ENCODE measurements around the gene PCDHA1. TPM values are rescaled to one million over a fixed set of nuclear protein-coding genes. Genes with fewer than 3 reads are reported as not detected.

PCDHA1 gene
- polyA plus RNA-seq, 1 donor (not counting 4 experiments of a cell fraction or from before 2014, with no cell fraction given), result 0.03 TPM

DNA sequence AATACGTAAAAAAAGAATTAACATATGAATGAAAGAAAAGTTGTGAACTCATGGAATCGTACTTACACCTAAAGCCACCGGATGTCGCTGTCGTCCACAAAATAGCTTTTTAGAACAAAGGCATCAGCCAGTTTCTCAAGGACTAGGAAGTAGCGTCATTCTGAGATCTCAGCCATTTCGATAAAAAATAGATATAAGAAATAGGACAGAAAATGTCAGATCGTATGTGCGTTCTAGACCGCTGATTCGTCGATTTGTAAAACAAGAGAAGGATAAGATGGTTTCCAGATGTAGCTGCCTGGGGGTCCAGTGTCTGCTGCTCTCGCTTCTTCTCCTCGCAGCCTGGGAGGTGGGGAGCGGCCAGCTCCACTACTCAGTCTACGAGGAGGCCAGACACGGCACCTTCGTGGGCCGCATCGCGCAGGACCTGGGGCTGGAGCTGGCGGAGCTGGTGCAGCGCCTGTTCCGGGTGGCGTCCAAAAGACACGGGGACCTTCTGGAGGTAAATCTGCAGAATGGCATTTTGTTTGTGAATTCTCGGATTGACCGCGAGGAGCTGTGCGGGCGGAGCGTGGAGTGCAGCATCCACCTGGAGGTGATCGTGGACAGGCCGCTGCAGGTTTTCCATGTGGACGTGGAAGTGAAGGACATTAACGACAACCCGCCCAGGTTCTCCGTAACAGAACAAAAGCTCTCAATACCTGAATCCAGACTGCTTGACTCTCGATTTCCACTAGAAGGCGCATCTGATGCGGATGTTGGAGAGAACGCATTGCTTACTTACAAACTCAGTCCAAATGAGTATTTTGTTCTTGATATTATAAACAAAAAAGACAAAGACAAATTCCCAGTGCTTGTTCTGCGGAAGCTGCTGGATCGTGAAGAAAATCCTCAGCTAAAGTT lies 70.1 kb downstream of the PCDHA1 start, which contains the start of gene PCDHA10:
Gene PCDHA10, plus strand, starts transcription at position 126 of the 903 bp plus-strand sequence. Its CDS starts 152 bp downstream, at position 278.
- Histone ChIP-seq H3K9me1 (ENCODE audit: control insufficient read depth, extremely low read depth, insufficient read depth, low read length) (no peaks in the 10 kb centered on the region), H4K20me1 (ENCODE audit: control insufficient read depth, extremely low read depth, insufficient read depth, low read length) (no peaks in the 10 kb centered on the region), H3K4me2 (ENCODE audit: control insufficient read depth, extremely low read depth, insufficient read depth, low read depth, low read length) (no peak within 1 kb of the TSS), H2AFZ (ENCODE audit: control insufficient read depth, low read length) (no peak within 1 kb of the TSS), H3K4me1 (ENCODE audit: control insufficient read depth, extremely low read depth, insufficient read depth, low read length) (no peaks in the 10 kb centered on the region), H3K9ac (ENCODE audit: control insufficient read depth, extremely low read depth, insufficient read depth, low read length) (no peak within 1 kb of the TSS), H3K36me3 (ENCODE audit: control insufficient read depth in 2 of 2, extremely low read depth in 1 of 2, insufficient read depth in 2 of 2, low read length in 2 of 2) (no peaks in the 10 kb centered on the region), H3K79me2 (ENCODE audit: control insufficient read depth, insufficient read depth, low read length) (no peaks in the 10 kb centered on the region), H3K27me3 (ENCODE audit: control insufficient read depth, extremely low read depth, insufficient read depth, low read length) (no peaks in the 10 kb centered on the region), H3K27ac (ENCODE audit: control insufficient read depth, insufficient read depth, low read length) (no peak within 1 kb of the TSS), H3K4me3 (ENCODE audit: control insufficient read depth in 2 of 3, extremely low read depth in 1 of 3, insufficient read depth in 2 of 3, low read depth in 1 of 3, low read length in 3 of 3) (no peak within 1 kb of the TSS), H3K9me3 (ENCODE audit: control insufficient read depth, low read depth, low read length) (peaks cover 12% of the 10 kb centered on the region)
- dilution Hi-C loops (cut with MboI; ENCODE audit: extremely low pct_ligation_motif_present, low sequenced_read_pairs), result no loop called here
- TF ChIP-seq CTCF (optimal IDR thresholded peaks at IDR 0.05 in 1 of 3, IDR thresholded peaks at IDR 0.05 in 1 of 3, conservative IDR thresholded peaks at IDR 0.05 in 1 of 3; ENCODE audit: extremely low read depth in 1 of 3, insufficient read depth in 2 of 3, low read length in 3 of 3) (no peak), EZH2 (IDR thresholded peaks at IDR 0.05; ENCODE audit: low read length) (no peak)
- FAIRE-seq (no peak), DNase-seq (ENCODE audit: low read depth, low spot score) (no peak)

DNA sequence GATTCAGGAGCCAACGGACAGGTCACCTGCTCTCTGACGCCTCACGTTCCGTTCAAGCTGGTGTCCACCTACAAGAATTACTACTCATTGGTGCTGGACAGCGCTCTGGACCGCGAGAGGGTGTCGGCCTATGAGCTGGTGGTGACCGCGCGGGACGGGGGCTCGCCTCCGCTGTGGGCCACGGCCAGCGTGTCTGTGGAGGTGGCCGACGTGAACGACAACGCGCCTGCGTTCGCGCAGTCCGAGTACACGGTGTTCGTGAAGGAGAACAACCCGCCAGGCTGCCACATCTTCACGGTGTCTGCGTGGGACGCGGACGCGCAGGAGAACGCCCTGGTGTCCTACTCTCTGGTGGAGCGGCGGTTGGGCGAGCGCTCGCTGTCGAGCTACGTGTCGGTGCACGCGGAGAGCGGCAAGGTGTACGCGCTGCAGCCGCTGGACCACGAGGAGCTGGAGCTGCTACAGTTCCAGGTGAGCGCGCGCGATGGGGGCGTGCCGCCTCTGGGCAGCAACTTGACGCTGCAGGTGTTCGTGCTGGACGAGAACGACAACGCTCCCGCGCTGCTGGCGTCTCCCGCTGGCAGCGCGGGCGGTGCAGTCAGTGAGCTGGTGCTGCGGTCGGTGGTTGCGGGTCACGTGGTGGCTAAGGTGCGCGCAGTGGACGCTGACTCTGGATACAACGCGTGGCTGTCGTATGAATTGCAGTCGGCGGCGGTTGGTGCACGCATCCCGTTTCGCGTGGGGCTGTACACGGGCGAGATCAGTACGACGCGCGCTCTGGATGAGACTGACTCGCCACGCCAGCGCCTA lies 71.4 kb downstream of the PCDHA1 start:
- Histone ChIP-seq H3K79me2 (ENCODE audit: control insufficient read depth, insufficient read depth, low read length) (no peaks in the 10 kb centered on the region), H2AFZ (ENCODE audit: control insufficient read depth, low read length) (no peak overlapping the region), H3K4me3 (ENCODE audit: control insufficient read depth in 2 of 3, extremely low read depth in 1 of 3, insufficient read depth in 2 of 3, low read depth in 1 of 3, low read length in 3 of 3) (no peak overlapping the region), H3K27ac (ENCODE audit: control insufficient read depth, insufficient read depth, low read length) (no peak overlapping the region), H3K4me2 (ENCODE audit: control insufficient read depth, extremely low read depth, insufficient read depth, low read depth, low read length) (no peak overlapping the region), H3K27me3 (ENCODE audit: control insufficient read depth, extremely low read depth, insufficient read depth, low read length) (no peaks in the 10 kb centered on the region), H4K20me1 (ENCODE audit: control insufficient read depth, extremely low read depth, insufficient read depth, low read length) (no peaks in the 10 kb centered on the region), H3K9ac (ENCODE audit: control insufficient read depth, extremely low read depth, insufficient read depth, low read length) (no peak overlapping the region), H3K36me3 (ENCODE audit: control insufficient read depth in 2 of 2, extremely low read depth in 1 of 2, insufficient read depth in 2 of 2, low read length in 2 of 2) (no peaks in the 10 kb centered on the region), H3K4me1 (ENCODE audit: control insufficient read depth, extremely low read depth, insufficient read depth, low read length) (no peaks in the 10 kb centered on the region), H3K9me1 (ENCODE audit: control insufficient read depth, extremely low read depth, insufficient read depth, low read length) (no peaks in the 10 kb centered on the region), H3K9me3 (ENCODE audit: control insufficient read depth, low read depth, low read length) (peaks cover 12% of the 10 kb centered on the region)
- no peak for DNase-seq (ENCODE audit: low read depth, low spot score)
- TF ChIP-seq EZH2 (IDR thresholded peaks at IDR 0.05; ENCODE audit: low read length) (no peak), CTCF (optimal IDR thresholded peaks at IDR 0.05 in 1 of 3, IDR thresholded peaks at IDR 0.05 in 1 of 3, conservative IDR thresholded peaks at IDR 0.05 in 1 of 3; ENCODE audit: extremely low read depth in 1 of 3, insufficient read depth in 2 of 3, low read length in 3 of 3) (no peak)
- dilution Hi-C loops (cut with MboI; ENCODE audit: extremely low pct_ligation_motif_present, low sequenced_read_pairs), result no loop called here
- no peak for FAIRE-seq
